Measurements from ENCODE around the gene IL1RAPL1.

Gene IL1RAPL1

GRCh38 chrX:29965634-29966033 is 1378.4 kb downstream of the IL1RAPL1 start:
- no peak for DNase-seq (ENCODE audit: low read depth in 2 of 2, low spot score in 1 of 2)

GRCh38 chrX:29992083-29992482 is 1404.8 kb downstream of the IL1RAPL1 start:
- DNase-seq (ENCODE audit: low read depth in 2 of 2, low spot score in 1 of 2): no peak

GRCh38 chrX:30005813-30006212 is 1418.6 kb downstream of the IL1RAPL1 start:
- DNase-seq (ENCODE audit: low read depth in 2 of 2, low spot score in 1 of 2): no peak

All from stimulated activated CD8-positive, alpha-beta memory T cell treated with anti-CD3 and anti-CD28 coated beads, Interleukin-4, amount 100 ng/mL, for 4 hours (primary cell).